Stimulated activated CD4-positive, alpha-beta T cell treated with anti-CD3 and anti-CD28 coated beads, Interleukin-15, amount 100 ng/mL, for 48 hours (primary cell): ENCODE measurements around the gene ENKUR.

Experiments used
- DNase-seq, 2 donors: peaks; one replicate each; pipeline ENCODE4 v3.0.0-alpha.2; 2020; ENCODE audit warnings: low read depth in 2 of 2

The ENKUR gene

GRCh38 chr10:24947304-24948097, 68.5 kb downstream of the ENKUR start:
- no peak for DNase-seq

- DNase-seq: no peak
These were observed 71.3 kb downstream of the ENKUR start for GRCh38 chr10:24944512-24945255.

- no peak for DNase-seq
These were observed 77.4 kb downstream of the ENKUR start for GRCh38 chr10:24938525-24938924.

GRCh38 chr10:24938076-24938475, 77.9 kb downstream of the ENKUR start:
- no peak for DNase-seq

GRCh38 chr10:24935504-24936292, 80.3 kb downstream of the ENKUR start:
- DNase-seq: no peak
